Stimulated activated CD8-positive, alpha-beta memory T cell treated with anti-CD3 and anti-CD28 coated beads, Interleukin-4, amount 100 ng/mL, for 48 hours (primary cell): Measurements from ENCODE around the gene TXNRD1.
A peak's percentile ranks its signal among the peaks of the same experiment; 100 is the strongest.

Experiments
- DNase-seq: peaks from one replicate; pipeline ENCODE4 v3.0.0-alpha.2; 2020

Gene TXNRD1

DNA sequence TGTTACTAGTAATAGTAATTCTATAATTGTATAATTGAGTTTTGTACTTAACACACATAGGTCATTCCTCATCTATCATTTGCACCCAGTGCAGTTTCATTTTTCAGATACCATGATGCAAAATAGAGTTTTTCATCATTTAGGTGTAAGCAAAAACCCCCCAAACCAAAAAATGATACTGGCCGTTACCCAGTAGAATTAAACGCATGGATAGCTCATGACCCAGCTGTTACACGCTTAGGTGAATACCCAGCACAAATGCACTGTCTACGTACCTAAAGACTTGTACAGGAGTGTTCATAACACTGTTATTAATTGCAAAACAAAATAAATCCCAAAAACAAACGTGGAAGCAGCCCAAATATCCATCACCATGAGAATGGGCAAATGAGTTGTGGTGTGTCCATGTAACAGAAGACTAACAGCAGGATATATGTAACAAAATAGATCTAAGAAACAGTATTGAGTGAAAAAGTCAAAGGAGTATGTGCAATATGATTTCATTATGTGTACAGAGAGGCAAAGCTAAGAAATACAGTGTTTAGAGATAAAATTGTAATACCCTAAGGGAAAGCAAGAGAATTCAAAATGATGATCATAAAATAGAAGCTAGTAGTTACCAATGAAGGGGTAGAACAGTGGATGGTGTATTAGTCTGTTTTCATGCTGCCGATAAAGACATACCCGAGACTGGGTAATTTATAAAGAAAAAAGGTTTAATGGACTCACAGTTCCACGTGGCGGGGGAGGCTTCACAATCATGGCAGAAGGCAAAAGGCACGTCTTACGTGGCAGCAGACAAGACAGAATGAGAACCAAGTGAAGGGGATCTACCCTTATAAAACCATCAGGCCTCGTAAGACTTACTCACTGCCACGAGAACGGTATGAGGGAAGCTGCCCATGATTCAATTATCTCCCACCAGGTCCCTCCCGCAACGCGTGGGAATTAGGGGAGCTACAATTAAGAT is 137.7 kb downstream of the TXNRD1 start:
- DNase-seq = no peak

DNA sequence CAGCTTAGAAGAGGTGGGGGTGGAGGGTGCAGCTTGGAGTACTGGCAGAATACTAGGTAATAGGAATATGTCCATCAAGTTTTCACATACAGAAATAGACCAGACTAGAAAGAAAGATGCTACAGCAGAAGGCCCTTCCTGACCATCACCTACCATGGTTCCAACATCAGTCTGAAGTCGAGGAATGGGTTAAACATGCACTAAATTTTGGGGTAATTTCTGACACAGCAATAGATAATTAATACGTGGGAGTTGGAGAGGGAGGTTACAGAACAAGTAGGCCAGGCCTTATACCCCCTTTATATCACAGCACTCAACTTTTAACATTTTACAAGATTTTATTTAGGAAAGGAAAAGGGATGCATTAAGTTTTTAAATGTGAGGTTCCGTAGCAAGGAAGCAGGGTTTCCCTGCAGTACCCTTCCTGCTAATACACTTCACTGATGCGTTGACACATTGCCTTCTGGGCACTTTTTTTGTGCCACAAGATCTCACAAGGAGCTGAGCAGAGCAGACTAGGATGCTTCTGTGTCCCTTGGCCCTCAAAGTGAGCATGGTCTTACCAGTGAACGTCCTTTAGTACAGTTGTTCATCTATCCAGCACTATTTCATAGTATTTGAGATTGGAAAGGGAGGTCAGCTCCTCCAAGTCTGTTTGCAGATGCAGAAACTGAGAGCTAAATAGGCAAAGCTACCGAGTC is 138.7 kb downstream of the TXNRD1 start:
- DNase-seq = no peak

DNA sequence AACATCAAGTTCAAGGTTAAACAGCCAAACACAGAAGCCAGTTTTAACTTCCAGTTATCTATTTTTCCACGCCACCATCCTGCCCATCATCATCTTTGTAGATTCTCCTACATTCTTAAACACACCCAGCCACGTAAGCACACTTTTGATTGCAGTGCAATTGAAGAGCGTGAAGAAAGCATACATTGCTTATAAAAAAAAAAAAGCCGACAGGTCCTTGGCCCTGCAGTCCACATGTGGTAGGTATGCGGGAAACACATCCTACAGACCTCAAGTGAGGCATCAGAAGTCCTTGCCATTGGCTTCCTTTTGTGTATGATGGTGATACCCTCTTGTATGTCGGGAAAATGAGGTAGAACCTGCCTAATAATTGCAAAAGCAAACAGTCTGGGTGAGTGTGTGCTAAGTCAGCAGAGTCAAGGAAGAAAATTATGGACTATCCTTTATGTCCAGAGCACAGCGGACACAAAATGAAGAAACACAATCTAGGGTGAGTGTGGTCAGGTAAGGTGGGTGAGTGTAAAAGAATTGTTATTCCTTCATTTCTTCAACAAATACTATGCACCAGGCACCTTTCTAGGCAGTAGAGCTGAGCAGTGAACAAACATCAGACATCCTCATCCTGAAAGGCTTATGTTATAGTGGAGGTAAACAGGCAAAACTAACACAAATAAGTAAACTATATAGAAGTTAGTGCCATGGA is 139.4 kb downstream of the TXNRD1 start:
- DNase-seq = no peak

DNA sequence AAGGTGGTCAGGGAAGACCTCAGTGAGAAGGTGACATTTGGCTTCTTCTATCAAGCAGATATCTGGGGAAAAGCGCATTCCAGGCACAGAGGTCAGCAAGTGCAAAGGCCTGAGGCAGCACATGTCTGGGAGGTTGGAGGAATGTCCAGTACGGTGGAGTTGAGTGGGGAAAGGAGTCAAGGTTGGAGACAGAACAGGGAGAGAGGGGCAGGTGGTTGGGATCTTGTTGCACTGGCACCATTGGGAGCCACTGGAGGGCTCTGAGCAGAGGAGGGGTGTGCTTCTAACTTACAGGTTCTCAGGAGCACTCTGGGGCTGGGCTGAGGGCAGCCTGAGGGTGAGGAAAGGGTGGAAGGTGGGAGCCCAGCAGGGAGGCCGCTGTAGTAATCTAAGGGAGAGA is 140.1 kb downstream of the TXNRD1 start:
- DNase-seq = no peak

DNA sequence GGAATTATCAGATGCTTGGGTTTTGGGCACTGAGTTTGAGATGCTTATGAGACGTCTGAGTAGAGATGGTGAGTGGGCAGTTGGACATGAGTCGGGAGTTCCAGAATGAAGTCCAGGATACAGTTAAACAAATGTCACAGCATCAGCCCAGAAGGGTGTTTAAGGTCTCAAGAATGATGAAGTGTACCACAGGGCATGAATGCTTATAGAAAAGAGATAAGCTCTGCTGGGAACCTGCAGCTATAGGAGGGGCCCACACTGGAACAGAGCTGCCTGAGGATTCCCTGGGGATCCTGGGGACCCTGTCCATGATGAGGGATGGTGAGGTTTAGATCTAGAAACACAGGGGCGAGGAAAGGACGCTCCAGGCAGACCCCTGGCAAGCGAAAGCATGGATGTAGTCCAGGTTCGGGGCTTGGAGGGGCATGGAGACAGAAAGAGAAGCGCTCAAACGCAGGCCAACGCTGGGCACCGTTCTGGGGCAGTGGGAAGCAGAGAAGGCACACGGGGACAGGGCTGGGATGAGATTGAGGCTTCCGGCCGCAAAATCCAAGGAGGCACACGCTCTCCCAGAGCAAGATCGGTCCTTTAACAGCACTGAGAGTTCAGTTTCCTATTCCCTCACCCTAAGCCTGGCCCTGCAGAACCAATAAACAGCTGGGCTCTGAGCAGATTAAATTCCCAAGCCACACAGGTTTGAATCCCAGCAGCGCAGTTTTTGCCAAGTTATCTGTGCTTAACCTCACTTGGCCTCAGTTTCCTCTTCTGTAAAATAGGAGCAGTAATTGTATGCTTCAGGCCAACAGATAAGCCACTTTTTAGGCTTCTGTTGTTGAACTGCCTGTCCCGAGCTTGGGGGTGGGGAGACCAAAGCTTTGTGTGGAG is 140.9 kb downstream of the TXNRD1 start:
- no peak for DNase-seq

DNA sequence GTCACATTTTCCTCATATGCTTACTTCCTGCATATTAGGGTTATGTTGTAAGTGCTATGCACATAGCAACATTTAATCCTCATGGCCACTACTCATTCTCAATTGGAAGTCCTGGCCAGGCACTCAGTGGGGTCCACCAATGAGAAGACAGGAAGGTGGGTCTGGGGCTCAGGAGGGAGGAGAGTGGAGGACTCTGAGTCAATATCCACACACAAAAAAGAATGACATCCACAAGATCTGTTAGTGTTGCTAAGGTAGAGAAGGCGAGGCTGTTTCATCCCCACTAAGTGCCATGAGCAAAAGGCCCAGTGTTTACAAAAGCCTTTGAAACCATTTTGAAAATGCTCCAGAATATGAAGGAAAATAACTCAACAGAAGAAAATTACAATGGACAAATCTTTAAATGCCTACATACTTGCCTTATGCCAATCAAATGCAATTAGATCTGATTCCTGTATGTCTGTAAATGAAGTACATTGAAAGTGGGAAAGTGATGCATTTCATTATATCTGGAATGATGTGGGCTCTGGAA is 141.9 kb downstream of the TXNRD1 start:
- no peak for DNase-seq

DNA sequence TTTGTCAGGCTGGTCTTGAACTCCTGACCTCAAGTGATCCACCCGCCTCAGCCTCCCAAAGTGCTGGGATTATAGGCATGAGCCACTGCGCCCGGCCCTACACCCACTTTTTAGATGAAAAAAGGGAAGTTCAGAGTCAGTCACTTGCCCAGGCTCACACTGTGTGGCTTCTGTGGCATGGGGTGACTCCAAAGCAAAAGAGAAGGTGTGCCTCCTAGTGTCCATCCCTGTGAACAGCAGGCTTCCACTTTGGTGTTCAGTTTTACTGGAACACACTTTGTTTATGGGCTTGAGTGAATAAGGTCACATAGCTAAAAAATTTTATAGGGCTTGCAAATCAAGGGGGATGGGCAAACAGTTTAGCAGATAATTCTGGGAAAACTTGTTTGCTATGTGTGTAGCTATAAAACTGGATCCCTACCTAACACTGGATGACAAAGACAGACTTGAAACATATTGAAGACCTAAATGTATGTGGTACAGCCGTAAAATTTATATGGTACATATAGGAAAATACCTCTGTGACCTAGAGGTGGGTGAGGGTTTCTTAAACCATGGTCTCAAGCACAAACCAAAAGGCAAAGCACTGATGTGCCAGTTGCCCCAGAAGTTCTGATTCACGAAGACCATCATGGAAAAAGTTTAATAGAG is 142.9 kb downstream of the TXNRD1 start:
- DNase-seq = peak; percentile 77

DNA sequence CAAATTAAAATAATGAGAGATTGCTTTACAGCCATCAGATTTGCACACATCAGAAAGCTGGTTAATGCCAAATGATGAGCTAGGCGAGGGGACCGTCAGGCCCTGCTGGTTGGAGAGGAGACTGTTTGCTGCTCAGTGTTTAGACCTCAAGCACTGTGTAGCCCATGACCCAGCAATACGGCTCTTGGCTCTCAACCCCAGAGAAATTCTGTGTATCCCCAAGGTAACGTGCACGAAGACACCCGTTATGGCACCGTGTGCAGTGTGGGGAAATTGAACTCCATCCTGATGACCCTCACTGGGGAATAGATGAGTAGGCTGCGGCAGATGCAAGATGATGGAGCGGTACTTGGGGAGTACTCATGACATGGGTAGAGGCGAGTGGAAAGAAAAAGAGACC is 143.6 kb downstream of the TXNRD1 start:
- DNase-seq = no peak

DNA sequence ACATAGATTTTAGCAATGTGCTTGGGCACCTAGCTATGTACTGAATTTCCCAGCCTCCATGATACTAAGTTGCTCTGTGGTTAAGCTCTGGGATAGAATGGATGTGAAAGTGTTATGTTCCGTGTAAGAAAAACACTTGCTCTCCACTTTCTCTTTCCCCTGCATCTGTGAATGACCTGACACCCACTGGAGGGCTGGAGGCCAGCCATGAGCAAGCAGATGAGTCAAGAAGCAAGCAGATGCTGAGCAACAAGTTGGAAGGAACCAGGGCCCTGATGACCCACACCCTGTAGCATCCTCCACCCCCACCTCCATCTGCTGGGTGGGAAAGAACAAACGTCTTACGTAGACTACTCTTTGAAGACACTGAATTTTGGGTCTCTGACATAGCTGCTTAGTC is 144.6 kb downstream of the TXNRD1 start:
- no peak for DNase-seq

DNA sequence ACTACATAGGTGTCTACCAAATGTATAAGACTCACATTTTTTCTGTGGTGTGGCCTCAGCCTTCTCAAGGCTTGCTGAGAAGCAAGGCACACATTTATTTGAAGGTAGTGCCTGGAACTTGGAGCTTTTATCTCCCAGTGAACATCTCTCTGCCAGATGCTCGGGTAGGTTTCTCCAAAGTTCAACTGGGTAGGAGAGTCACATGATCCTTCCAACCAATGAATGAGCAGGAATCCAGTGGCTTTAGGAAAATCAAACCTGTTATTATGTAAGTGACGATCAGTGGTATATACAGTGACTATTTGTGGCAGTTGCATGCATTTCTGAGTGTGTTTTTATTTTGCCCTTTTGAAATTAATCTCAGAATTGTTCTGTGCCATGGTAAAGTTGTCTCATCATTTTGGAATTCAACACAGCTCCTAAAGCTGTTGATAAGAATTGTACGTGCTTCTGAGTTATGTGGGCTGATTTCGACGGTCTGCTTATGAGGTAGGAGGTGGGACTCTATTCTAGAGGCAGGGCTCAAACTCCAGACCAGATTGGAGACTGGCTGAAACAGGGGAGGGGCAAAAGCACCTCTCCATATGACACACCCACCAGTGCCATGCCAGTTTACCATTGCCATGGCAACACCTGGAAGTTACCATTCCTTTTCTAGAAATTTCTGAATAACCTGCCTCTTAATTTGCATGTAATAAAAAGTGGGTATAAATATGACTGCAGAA is 145.6 kb downstream of the TXNRD1 start:
- DNase-seq = no peak

DNA sequence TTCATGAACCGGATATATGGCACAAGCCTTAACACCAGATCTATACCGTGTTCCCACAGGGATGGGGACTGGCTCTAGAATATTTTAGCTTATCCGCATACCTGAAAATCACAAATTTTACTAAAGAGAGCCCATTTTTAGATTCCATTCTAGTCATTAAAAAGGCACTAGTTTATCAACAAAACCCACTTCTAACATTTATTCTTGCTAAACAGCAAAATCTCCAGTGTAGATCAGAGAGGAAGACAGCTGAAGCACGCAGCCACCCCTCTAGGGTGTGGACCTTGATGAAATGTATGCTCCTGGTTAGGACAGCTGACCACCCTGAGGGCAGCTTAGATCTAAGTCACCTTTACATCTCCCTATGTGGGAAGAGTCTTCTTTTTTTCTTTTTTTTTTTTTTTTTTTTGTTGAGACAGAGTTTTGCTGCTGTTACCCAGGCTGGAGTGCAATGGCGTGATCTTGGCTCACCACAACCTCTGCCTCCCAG is 150.4 kb downstream of the TXNRD1 start:
- DNase-seq = no peak

DNA sequence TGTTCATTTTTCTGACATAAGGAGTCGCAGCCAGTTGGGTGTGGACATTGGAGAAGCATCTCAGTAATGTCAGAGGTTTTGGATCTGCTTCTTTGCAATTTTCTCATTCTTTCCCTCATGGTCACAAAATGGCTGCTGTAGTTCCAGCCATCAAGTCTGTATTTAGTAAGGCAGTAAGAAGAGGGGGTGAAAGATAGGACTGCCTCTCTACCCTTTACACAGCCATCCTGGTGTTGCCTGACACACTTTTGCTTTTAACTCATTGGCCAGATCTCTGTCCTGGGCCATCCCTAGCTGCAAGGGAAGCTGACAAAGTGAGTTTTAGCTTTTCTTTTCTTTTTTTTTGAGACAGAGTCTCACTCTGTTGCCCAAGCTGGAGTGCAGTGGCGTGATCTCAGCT is 154.1 kb downstream of the TXNRD1 start:
- DNase-seq = no peak

DNA sequence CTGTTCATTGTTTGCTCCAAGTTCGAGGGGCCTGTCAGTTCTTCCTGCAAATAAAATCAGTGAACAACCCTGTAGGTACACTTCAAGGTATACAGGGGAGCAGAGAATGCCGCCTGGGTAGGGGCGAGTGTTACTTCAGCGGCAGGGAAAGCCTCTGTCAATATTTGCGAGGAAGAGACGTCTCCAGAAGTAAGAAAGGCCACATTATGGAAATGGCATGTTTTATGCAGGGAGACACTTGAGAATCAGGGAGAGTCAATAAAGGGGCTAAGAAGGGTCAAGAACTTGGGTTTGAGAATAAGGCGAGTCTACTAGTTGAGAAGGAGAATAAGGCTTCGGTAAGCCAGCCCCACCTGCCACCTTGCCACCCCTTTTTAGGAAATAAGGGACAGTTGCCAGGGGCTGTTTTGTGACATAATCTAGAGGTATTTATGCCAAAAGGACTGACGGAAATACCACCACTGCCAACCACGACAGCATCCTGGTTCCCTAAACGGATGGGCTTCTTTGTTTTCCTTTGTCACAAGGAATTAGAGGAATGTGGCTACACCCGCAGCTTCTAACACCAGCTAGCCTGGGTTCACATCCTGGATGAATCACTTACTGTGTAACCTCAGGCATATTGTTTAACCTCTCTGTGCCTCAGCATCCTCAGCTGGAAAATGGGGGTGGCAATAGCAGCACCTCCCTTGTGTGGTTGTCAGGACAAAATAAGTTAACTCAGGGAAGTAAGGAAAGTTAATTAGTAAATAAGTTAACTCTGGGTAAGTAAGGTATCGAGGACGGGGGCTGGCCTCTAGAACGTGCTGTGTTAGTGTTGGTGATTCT is 155.7 kb downstream of the TXNRD1 start:
- DNase-seq = no peak

DNA sequence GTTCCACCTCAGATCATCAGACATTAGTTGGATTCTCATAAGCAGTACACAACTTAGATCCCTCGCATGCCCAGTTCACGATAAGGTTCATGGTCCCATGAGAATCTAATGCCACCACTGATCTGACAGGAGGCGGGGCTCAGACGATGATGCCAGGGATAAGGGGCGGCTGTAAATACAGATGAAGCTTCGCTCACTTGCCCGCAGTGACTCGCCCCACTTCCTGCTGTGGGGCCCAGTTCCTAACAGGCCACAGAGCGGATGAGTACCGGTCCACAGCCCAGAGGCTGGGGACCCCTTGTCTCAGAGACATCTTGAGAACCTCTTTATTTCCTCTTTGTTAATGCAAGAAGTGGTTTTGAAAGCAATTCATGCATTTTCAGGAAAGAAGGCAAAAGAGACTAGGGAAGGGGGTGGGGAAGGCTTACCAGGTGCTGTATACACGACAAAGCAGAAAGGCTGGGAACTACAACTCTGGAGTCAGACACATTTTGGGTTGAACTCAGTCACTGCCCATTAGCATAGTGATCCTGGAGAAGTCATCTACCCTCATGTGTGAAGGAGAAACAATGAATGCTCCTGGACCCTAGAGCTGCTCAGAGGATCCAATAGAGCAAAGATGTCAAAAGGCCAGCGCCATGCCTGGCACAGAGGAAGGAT is 156.6 kb downstream of the TXNRD1 start:
- DNase-seq = peak; percentile 61

DNA sequence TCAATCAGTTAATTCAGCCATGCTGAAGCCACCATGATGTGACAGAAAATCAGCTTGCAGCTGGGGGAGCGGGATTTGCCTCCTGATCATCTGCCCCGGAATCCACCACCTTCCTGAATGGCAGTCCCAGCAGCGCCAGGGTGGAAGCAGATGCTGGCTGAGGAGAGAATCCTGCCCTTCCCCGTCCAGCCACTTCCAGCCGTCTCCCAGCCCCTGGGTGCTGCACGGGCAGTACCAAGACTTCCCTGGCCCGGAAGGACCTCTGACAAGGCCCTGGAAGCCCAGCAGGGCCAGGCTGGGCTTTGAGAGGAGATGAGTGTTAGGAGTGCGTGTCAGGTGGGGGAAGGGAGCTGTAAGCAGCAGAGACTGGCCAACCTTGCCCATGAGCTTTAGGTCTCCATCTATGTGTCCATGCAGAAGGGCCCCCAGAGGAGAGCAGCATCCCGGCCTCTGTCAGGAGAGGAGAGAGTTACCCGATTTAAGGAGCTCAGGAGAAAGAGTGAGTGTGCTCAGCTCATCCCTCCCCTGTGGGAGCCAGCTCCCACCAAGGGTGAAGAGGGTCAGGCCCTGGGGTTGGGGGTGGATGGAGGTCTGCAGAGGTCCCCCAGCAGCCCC is 157.2 kb downstream of the TXNRD1 start:
- no peak for DNase-seq

DNA sequence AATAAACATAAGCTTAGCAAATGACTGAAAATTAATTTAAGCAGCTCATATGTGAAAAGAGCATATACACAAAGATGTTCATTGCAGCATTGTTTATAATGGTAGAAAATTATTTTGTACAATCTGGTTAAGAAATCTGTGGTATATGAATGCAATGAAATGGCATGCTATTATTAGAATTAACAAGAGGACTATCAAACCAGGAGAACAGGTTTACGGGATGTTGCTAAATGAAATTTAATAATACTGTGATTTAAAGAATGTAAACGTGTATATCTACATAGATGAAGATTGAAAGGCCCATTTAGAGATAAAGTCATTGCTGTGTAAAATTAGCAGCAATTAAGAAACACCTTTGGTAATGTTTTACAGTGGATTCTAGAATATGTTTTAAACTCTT is 158.5 kb downstream of the TXNRD1 start:
- no peak for DNase-seq

DNA sequence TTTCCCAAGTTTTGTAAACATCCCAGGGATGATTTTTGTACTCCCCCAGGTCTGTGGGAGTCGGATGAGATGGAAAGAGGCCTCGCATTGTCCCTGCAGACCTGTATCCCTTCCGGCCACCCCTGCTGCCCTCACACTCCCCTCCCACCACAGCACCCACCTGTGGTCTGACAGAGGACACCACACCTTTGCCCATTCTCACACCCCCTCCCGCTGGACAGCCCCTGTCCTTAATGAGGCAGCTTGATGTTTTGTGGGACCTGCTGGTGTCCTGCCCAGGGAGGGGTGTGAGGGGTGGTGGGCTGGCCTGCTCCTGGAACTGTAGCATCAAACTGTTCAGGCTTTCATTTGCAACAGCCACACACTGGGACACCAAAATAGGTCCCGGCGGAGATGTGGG is 159.2 kb downstream of the TXNRD1 start:
- DNase-seq = no peak

DNA sequence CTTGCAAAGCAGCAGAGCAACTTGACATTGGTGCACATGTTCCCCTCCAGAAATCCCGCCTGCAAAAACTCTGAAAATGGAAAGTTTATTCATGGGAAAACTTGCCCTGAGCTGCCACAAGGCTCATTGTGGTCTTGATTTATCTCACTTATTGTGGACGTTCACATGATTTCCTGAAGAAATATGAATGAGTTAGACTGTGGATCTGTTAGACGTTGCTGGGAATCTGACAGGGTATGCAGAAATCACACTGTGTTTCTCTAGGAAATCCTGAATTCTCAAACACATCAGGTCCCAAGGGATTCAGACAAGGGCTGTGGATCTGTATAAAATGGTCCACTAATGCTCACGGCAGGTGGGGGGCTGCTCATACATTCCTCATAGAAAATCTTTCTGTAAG is 160.2 kb downstream of the TXNRD1 start:
- DNase-seq = no peak
